NCI-H2081 (cell line): ENCODE measurements around the gene MRAS.

Source experiments
- DNase-seq, 2 experiments: peaks; one replicate each; lab custom pipeline; 2025; lab: John Stamatoyannopoulos, UW

MRAS gene

DNA sequence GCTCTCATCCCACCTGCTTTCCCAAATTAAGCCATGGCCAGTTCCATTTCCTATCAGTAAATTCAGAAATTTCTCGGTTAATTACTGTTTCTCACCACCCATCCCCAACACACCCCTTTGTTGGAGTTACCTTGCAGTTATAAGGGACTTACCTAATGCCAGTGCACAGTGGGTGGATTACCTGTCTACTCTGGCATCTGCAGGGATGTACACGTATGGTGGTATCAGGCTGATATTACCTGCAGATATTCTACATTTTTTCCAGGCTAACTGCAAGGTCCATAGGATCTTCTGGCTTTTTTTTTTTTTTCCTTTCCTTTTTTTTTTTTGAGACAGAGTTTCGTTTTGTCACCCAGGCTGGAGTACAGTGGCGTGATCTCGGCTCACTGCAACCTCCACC is 7.9 kb upstream of the MRAS start:
- DNase-seq, result no peak

DNA sequence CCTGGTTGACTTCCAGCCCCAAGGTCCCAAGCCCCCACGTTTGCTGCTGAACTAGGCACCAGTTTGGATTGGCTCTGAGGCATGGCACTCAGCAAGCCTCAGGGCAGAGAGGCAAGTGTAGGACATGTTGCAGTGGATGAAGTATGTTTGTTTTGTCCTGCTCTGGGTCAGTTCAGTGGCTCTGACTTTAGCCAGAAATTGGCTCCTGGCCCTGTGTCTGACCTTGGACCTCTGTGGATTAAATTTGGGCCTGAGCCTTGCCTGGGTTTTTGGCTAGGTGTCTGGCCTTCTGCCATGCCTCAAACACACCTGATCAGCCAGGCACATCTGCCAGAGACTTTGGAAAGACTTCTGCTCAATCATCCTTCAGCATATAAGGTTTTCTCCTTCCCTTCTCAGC is 3.6 kb upstream of the MRAS start:
- DNase-seq, result no peak

GRCh38 chr3:138348754-138349739 is 668 bp downstream of the MRAS start:
- DNase-seq, result peak in 1 of 2 experiments; percentile 17

GRCh38 chr3:138349926-138350665 is 1.7 kb downstream of the MRAS start:
- DNase-seq, result no peak

GRCh38 chr3:138351151-138351550 is 2.8 kb downstream of the MRAS start:
- no peak for DNase-seq

- DNase-seq, result no peak
Measured at GRCh38 chr3:138351916-138352550, 3.7 kb downstream of the MRAS start.

- no peak for DNase-seq
Measured at GRCh38 chr3:138354376-138354775, 6.0 kb downstream of the MRAS start.

DNA sequence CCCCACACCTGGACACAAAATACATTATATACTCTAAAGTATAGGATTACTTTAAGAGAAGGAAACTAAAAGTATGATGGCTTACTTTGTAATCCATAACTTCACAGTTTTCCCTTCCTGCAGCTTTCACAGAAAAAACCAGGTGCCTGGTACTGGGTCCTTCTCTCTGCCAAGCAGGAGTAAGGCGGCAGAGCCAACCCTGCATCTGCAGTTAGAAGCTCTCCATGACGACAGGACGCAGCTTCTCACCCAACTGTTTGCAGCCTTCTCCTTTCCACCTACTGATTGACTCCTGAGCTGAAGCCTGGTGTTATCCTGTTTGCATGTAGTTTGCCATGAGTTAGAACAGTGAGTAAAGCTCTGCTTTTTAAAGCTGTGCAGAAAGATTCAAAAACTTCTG is 6.7 kb downstream of the MRAS start:
- DNase-seq, result no peak

- DNase-seq, result no peak
Measured at GRCh38 chr3:138356730-138357405, 8.5 kb downstream of the MRAS start.

DNA sequence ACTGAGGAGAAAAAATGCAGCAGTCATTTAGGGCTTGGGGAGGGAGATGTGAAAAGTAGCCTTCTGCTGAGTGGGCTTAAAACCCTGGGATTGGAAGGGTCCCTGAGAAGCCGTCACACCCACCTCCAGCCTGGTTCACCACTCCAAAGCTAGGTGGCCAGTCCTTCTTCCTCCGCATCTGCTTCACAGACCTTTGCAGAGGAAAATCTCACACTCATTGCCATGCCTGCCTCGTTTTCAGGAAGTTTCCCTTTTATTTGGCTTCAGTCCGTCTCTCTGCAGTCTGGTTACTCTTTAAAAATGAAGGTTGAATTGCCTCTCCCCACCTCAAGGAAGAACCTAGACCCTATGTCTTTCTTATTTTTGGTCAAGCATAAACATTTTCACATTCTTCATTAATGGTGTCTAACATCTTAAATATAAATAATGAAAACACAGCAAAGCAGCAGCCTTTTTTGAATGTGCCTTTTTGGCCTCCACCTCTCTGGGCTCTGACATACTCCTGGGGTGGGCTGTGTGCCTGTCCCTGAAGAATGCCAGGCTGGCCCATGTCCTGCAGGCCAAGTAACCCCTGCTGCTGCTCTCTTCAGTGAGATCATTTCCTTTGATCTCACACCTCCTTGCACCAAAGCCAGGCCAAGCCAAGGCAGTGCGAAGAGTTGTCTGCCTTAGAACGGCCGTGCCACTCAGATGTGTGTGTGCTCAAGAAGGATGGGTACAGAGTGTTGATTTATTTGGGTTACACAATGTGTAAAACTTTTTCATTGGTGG is 11.0 kb downstream of the MRAS start:
- DNase-seq, result no peak

DNA sequence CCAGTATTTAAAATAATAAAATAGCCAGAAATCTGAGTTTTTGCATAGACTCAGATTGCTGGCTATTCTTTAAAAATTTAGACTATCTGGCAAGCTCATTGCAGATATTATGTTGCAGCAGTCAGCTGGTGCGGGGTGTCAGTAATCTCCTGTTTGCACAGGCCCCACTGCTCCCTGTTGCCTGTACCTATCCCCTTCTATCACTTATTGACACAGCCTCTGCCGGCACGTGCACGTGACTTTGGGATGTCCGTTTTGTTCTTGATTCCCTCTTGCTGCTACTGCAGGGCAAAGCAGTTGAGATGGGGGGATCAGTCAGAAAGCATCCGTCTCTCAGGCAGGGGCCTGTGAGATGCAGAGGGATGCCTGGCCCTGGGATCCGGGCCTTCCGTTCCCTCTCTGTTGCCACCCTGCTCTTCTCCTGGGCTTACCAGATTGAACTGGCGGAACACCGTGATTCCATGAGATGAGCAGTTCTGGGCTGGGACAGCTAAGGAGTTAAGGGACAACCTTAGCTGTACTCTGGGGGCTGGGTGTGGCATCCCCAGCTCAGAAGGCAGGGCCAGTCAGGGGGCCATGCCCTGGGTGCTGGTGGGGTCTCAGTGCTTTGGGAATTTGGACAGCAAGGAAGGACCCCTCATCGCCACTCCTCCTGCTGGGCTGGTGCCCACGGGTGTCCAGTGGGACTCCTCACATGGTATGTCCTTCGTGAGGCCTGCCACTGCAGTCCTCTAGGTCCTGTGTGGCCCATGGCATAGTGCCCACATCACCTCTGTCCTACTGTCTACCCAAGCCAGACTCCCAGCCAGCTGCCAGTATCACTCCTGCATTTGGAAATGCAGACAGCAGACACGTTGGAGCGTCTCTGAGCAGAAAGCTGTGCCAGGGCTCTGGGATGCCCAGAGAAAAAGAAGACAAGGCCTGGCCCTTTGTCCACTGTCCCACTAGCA is 11.8 kb downstream of the MRAS start:
- DNase-seq, result no peak

- DNase-seq, result no peak
Measured at GRCh38 chr3:138360869-138361525, 12.6 kb downstream of the MRAS start.

- no peak for DNase-seq
Measured at GRCh38 chr3:138361561-138361971, 13.2 kb downstream of the MRAS start.

DNA sequence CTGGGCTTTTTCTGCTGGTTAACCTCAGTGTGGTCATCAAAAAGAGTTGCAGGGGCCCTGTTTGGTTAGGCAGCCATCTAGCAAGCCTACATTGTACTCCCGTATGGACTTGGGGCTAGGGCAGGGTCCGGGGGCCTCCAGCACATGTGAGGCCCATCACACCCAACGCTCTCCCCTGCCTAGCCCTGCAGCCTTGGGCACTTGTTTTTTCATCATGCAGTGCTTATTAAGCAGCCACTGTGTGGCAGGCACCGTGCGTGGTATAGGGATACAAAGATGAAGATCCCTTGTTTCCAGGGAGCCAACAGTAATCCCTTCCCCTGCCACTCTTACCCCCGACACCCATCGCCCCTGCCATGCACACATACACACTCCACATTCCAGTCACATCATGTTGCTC is 14.2 kb downstream of the MRAS start:
- no peak for DNase-seq

DNA sequence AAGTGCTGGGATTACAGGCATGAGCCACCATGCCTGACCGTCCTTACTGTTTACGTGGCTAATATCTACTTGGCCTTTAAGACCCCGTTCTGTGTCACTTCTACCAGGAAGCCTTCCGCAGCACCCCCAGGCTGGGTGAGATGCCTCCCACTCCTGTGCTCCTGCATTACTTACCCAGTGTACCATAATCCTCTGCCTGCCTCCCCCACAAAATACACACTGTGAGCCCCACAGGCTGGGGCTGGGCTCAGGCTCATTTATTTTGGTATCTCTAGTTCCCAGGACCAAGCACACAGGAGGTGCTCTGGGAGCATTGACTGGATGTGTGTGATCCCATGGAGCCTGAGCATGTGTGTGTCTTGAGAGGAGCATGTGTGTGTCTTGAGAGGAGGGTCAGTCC is 14.9 kb downstream of the MRAS start:
- no peak for DNase-seq

DNA sequence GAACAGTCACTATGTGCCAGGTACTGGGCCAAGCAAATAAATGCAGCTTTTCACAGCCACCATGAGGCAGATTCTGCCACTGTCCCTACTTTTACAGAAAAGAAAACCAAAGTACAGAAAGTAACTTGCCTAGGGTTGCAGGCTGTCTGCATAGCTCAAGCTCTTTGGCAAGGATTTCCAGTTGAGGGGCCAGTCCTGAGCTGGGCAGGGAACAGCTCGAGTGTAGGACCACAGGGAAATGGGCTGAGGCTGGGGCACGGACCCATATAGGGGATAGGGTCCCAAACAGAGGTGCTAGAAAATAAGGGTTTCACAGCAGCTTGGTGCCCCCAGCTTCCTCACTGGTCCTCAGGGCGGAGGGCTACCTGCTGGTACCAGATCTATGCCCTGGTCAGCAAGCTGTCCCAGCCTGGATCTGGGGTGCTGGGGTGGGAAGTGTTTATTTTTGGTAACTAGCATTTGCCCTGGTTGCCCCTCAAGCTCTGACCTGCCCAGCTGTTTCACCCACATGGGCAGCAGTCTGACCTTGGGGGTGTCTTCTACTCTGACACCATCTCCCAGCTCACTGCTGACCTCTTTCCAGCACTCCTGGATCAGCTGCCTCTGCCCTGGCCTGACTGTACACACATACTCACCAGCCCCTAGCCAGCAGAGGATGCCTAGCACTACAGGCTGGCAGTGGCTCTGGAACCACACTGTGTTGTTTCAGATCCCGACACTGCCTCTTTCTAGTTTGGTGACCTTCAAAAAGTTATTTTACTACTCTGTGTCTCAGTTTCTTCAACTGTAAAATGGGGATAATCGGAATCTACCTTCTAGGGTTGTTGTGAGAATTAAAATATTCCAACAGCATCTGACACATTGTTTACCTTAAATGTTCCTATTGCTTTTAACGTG is 16.2 kb downstream of the MRAS start:
- DNase-seq, result no peak

- DNase-seq, result no peak
Measured at GRCh38 chr3:138365253-138365555, 16.8 kb downstream of the MRAS start.

GRCh38 chr3:138366006-138366759 is 17.8 kb downstream of the MRAS start:
- DNase-seq, result no peak
